ENCODE measurements around the gene CLDND1. TPM values are rescaled to one million over a fixed set of nuclear protein-coding genes. Genes with fewer than 3 reads are reported as not detected.

Gene CLDND1
- total and polyA plus RNA-seq, 10 of the 15 experiments (the other 5 are each of a cell fraction or from before 2014, with no cell fraction given) = 97.8 to 225 (median 152) TPM

DNA sequence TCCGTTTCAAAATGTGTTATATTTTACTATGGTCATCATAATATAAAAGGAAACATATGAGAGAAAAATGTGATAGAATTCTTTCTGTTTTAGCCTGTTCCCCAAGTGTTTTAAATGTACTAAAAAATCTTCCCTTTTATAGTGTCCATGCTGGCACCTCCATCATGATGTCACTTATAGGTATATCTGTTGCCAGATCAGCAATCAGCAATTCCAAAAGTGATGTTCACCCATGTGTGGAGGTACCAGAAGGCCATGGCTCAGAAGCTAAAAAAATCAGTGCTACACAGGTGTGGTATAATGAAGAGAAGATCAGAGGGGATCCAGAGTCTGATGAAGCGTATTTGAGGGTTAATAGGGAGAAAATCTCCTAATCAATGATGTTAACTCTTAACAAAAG is 8.0 kb upstream of the CLDND1 start (continued):
- TF ChIP-seq NR2C2 (IDR thresholded peaks at IDR 0.05; ENCODE audit: borderline replicate concordance, control insufficient read depth, insufficient read length, low read depth) (no peak), EED (IDR thresholded peaks at IDR 0.05; ENCODE audit: low read depth) (no peak), MEF2A (IDR thresholded peaks at IDR 0.05; ENCODE audit: insufficient read depth, low read depth, low read length) (0 out of 2 replicates have a peak, but pooled peaks have one; percentile 8), ZBED1 (IDR thresholded peaks at IDR 0.05; ENCODE audit: borderline replicate concordance) (no peak), HDGF (IDR thresholded peaks at IDR 0.05) (no peak), NFYA (IDR thresholded peaks at IDR 0.05; ENCODE audit: borderline replicate concordance, low read depth, low read length) (no peak), NR2F1 (conservative IDR thresholded peaks at IDR 0.05) (no peak), WRNIP1 (IDR thresholded peaks at IDR 0.05; ENCODE audit: borderline replicate concordance, low read depth, low read length) (no peak), NFIC (IDR thresholded peaks at IDR 0.05; ENCODE audit: low read depth, low read length) (0 out of 2 replicates have a peak, but pooled peaks have one; percentile 2), CEBPB (IDR thresholded peaks at IDR 0.05; ENCODE audit: borderline replicate concordance in 1 of 2, low read depth in 2 of 2, low read length in 2 of 2) (no peak), SMC3 (IDR thresholded peaks at IDR 0.05; ENCODE audit: borderline replicate concordance, low read length) (no peak), MTA2 (IDR thresholded peaks at IDR 0.05; ENCODE audit: low read depth) (no peak), HDAC6 (IDR thresholded peaks at IDR 0.05; ENCODE audit: unreplicated experiment) (no peak), PAX5 (IDR thresholded peaks at IDR 0.05; ENCODE audit: borderline replicate concordance, low read depth, low read length) (peak; percentile 46; the same call in 1 of the 2 replicates), POLR2AphosphoS5 (IDR thresholded peaks at IDR 0.05; ENCODE audit: low read length) (no peak)
- TF ChIP-seq, protein P1, sequence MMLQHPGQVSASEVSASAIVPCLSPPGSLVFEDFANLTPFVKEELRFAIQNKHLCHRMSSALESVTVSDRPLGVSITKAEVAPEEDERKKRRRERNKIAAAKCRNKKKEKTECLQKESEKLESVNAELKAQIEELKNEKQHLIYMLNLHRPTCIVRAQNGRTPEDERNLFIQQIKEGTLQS (IDR thresholded peaks at IDR 0.05; ENCODE audit: borderline replicate concordance, extremely low read depth, low read depth, low read length) = no peak
- TF ChIP-seq, protein P2, sequence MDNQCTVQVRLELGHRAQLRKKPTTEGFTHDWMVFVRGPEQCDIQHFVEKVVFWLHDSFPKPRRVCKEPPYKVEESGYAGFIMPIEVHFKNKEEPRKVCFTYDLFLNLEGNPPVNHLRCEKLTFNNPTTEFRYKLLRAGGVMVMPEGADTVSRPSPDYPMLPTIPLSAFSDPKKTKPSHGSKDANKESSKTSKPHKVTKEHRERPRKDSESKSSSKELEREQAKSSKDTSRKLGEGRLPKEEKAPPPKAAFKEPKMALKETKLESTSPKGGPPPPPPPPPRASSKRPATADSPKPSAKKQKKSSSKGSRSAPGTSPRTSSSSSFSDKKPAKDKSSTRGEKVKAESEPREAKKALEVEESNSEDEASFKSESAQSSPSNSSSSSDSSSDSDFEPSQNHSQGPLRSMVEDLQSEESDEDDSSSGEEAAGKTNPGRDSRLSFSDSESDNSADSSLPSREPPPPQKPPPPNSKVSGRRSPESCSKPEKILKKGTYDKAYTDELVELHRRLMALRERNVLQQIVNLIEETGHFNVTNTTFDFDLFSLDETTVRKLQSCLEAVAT (IDR thresholded peaks at IDR 0.05) = no peak
- TF ChIP-seq, protein P3, sequence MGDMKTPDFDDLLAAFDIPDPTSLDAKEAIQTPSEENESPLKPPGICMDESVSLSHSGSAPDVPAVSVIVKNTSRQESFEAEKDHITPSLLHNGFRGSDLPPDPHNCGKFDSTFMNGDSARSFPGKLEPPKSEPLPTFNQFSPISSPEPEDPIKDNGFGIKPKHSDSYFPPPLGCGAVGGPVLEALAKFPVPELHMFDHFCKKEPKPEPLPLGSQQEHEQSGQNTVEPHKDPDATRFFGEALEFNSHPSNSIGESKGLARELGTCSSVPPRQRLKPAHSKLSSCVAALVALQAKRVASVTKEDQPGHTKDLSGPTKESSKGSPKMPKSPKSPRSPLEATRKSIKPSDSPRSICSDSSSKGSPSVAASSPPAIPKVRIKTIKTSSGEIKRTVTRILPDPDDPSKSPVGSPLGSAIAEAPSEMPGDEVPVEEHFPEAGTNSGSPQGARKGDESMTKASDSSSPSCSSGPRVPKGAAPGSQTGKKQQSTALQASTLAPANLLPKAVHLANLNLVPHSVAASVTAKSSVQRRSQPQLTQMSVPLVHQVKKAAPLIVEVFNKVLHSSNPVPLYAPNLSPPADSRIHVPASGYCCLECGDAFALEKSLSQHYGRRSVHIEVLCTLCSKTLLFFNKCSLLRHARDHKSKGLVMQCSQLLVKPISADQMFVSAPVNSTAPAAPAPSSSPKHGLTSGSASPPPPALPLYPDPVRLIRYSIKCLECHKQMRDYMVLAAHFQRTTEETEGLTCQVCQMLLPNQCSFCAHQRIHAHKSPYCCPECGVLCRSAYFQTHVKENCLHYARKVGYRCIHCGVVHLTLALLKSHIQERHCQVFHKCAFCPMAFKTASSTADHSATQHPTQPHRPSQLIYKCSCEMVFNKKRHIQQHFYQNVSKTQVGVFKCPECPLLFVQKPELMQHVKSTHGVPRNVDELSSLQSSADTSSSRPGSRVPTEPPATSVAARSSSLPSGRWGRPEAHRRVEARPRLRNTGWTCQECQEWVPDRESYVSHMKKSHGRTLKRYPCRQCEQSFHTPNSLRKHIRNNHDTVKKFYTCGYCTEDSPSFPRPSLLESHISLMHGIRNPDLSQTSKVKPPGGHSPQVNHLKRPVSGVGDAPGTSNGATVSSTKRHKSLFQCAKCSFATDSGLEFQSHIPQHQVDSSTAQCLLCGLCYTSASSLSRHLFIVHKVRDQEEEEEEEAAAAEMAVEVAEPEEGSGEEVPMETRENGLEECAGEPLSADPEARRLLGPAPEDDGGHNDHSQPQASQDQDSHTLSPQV (IDR thresholded peaks at IDR 0.05) = no peak
- TF ChIP-seq, protein P4, sequence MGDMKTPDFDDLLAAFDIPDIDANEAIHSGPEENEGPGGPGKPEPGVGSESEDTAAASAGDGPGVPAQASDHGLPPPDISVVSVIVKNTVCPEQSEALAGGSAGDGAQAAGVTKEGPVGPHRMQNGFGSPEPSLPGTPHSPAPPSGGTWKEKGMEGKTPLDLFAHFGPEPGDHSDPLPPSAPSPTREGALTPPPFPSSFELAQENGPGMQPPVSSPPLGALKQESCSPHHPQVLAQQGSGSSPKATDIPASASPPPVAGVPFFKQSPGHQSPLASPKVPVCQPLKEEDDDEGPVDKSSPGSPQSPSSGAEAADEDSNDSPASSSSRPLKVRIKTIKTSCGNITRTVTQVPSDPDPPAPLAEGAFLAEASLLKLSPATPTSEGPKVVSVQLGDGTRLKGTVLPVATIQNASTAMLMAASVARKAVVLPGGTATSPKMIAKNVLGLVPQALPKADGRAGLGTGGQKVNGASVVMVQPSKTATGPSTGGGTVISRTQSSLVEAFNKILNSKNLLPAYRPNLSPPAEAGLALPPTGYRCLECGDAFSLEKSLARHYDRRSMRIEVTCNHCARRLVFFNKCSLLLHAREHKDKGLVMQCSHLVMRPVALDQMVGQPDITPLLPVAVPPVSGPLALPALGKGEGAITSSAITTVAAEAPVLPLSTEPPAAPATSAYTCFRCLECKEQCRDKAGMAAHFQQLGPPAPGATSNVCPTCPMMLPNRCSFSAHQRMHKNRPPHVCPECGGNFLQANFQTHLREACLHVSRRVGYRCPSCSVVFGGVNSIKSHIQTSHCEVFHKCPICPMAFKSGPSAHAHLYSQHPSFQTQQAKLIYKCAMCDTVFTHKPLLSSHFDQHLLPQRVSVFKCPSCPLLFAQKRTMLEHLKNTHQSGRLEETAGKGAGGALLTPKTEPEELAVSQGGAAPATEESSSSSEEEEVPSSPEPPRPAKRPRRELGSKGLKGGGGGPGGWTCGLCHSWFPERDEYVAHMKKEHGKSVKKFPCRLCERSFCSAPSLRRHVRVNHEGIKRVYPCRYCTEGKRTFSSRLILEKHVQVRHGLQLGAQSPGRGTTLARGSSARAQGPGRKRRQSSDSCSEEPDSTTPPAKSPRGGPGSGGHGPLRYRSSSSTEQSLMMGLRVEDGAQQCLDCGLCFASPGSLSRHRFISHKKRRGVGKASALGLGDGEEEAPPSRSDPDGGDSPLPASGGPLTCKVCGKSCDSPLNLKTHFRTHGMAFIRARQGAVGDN (IDR thresholded peaks at IDR 0.05) = no peak
